Measurements from ENCODE around the gene SLIT3.

- TF ChIP-seq EP300 (IDR thresholded peaks at IDR 0.05): no peak
- no peak for TF ChIP-seq POLR2A (IDR thresholded peaks at IDR 0.05)
- TF ChIP-seq CTCF (IDR thresholded peaks at IDR 0.05): no peak
- TF ChIP-seq POLR2AphosphoS5 (IDR thresholded peaks at IDR 0.05): no peak
Observed at GRCh38 chr5:169146158-169146557, 154.8 kb downstream of the SLIT3 start.
